Kidney epithelial cell (primary cell): ENCODE data around the gene CASP3. TPM values are rescaled to one million over a fixed set of nuclear protein-coding genes. Genes with fewer than 3 reads are reported as not detected.

ENCODE experiments used
- DNase-seq: peaks from one replicate; pipeline ENCODE4 v3.0.0-alpha.2; 2010; ENCODE audit warnings: low read depth
- H3K27me3 ChIP-seq: 2 replicates; pipeline ENCODE4 v1.6.0; 2011; ENCODE audit warnings: low read length; ENCODE audit not compliant: control insufficient read depth, insufficient read depth
- H3K36me3 ChIP-seq: 2 replicates; pipeline ENCODE4 v1.5.1; 2011; ENCODE audit warnings: low read length; ENCODE audit not compliant: control insufficient read depth, insufficient read depth
- H3K4me3 ChIP-seq: 2 replicates; pipeline ENCODE4 v1.5.1; 2011; ENCODE audit warnings: low read depth, mild to moderate bottlenecking, control low read depth, low read length
- CTCF ChIP-seq: IDR thresholded peaks from 2 replicates; pipeline ENCODE4 v1.5.1; 2011; ENCODE audit warnings: mild to moderate bottlenecking, moderate library complexity, low read length, control low read depth, inconsistent platforms; ENCODE audit not compliant: insufficient read depth, poor library complexity, severe bottlenecking
- total RNA-seq: library from RNA; depleted of rRNA; stranded (reverse); fragments of >200 nt; gene quantifications from 2 replicates; pipeline ENCODE4 v1.2.3, GENCODE V29; 2015

The CASP3 gene
- total RNA-seq, 1 donor from 2014 or later, result 51.0 TPM

- Histone ChIP-seq H3K36me3 (no peaks in the 10 kb centered on the region), H3K27me3 (no peaks in the 10 kb centered on the region), H3K4me3 (peak overlapping the region; percentile 93)
- no peak for TF ChIP-seq CTCF
- DNase-seq, result no peak
These were observed 778 bp downstream of the CASP3 start for GRCh38 chr4:184648313-184649025.

DNA sequence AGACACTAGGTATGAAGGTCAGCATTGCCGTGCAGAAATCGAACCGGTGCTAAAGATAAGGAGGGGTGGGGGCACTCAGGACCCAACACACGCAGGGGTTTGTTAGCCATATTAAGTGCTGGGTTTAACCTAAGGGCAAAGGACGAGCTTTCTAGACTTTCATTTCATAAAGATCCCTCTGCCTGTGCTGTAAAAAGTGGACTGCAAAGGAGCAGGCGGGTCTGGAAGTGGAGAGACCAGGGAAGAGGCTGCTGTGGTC is 1.3 kb downstream of the CASP3 start:
- no peak for TF ChIP-seq CTCF
- no peaks in the 10 kb centered on the region for H3K27me3 ChIP-seq
- no peak for DNase-seq
- peak overlapping the region; percentile 93 for H3K4me3 ChIP-seq
- no peaks in the 10 kb centered on the region for H3K36me3 ChIP-seq

DNA sequence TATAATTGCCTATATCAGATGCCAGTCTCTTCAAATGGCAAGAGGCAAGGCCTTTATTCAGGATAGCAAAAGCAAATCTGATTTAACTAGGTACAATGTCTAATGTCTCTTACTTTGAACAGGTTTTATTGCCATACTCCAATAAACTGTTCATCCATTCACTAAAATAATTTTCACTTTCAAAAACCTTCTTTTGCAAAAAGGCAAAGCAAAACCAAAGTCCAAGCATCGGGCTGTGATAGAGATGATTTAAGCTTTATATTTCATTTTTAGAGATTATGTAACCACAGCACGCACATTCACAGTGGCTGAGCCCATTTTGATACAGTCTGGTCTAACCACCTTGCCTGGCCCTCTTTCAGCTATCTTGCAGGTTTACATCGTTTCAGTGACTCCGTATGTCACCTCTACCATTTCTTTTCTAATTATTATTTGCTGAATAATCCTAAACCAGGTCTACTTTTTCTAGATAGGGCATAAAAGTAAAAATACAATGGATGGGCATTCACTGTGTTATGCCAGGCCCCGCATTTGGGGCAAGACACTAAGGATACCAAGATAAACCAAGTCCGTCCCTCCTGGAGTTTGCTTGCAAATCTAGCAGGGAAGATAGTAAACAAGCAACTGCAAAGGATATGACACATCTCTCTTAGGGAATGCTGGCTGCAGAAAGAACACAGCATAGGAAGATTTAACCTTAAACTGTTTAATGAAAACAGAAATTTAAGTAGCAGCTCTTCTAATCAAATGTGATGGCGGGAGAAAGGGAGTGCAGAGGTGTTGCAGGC is 1.8 kb downstream of the CASP3 start:
- no peak for DNase-seq
- TF ChIP-seq CTCF, result no peak

DNA sequence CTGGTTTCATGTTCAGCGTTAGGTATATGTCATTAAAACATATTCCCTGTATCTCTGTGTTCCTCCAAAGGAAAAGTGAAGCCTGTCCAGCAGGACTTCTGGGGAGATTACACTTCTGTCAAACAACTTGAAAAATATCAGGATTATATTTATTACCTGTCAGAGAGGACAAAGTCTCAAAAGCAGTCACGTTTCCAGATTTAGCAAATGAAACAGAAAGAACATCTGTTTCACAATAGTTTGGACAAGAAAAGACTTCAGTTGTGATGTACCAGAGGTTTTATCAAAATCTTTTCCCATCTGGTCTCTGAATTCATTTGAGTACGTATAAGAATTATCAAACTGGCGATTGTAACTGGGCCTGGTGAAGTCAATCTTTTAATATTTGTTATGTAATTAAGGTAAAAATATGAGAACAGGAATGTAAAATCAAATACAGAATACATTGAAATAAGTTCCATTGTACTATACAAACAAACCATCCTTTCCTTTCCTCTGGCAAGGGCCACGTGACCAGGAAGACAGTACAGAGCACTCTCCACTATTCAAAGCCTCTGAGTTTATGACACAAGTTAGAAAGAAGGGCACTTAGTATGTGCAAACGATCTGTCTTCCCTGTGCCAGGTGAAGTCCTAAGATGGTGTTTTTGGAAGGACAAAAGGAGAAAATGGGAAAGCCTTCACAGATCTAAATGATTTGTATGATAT is 3.2 kb downstream of the CASP3 start:
- TF ChIP-seq CTCF, result no peak
- DNase-seq, result no peak
- no peaks in the 10 kb centered on the region for H3K27me3 ChIP-seq
- H3K36me3 ChIP-seq, result no peaks in the 10 kb centered on the region
- H3K4me3 ChIP-seq, result no peak overlapping the region

More for the DNA sequence above, 1.8 kb downstream of the CASP3 start:
- no peaks in the 10 kb centered on the region for H3K27me3 ChIP-seq
- H3K4me3 ChIP-seq, result peak overlapping the region; percentile 93
- H3K36me3 ChIP-seq, result no peaks in the 10 kb centered on the region

DNA sequence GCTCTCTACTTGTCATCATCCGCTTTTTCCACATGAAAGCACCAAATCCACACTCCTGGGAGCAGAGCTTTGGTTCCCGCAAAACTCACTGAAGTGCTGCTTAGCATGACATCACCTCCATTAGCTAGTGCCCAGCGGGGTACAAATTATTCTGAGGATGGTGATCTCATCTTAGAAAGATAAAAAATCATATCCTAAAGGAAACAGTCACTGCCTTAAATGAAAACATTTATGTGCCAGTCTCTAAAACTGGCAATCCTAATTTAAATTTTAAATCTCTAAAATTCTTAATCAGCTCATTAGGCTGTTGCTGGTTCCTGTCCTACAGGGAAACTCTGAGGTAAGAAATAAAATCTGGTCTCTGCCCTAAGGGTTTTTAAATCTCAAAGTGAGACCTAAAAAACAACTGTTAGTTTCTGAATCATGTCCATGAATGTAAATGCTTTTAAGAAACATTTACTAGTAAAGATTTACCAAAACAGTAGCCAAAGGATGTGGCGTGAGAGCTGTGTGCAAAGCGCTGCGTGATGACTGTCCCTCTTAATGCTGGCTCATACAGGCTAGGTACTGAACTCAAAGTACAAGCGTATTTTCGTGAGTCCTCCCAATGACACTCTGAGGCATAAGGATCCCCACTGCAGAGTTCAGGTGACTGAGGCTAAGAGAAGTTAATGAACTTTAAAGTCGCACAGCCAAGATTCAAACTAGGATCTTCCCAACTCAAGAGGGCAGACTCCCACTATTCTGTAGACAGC is 4.5 kb downstream of the CASP3 start:
- Histone ChIP-seq H3K4me3 (no peak overlapping the region), H3K27me3 (no peaks in the 10 kb centered on the region), H3K36me3 (no peaks in the 10 kb centered on the region)
- TF ChIP-seq CTCF, result no peak
- no peak for DNase-seq
